ENCODE measurements around the gene MALT1.

DNA sequence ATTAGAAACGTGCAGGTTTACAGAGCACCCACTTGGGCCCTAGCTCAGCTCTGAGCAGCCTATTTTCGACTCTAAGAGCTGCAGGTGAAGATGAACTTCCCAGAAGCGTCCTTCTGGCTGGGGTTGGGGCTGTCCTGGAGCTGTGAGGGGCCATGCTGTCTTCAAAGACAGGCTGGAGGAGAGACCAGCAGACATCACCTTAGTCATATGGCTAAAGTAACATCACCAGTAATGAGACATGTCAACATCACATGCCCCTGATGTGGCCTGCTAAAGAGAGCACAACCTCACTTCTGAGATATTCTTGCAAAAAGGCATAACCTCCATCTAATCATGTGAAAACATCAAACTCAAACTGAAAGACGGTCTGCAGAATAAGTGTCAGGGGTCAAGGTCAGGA lies 106.2 kb downstream of the MALT1 start:
- no peak for TF ChIP-seq CTCF (IDR thresholded peaks at IDR 0.05)
- TF ChIP-seq SIN3A (IDR thresholded peaks at IDR 0.05; ENCODE audit: borderline replicate concordance, insufficient read depth, low read depth, low read length), result no peak
- no peak for TF ChIP-seq POLR2AphosphoS5 (IDR thresholded peaks at IDR 0.05; ENCODE audit: low read depth, low read length)
- TF ChIP-seq TCF7L2 (IDR thresholded peaks at IDR 0.05; ENCODE audit: low read depth, low read length), result no peak
